SK-N-SH (cell line): ENCODE results near the gene MBD3. TPM values are rescaled to one million over a fixed set of nuclear protein-coding genes. Genes with fewer than 3 reads are reported as not detected.

Experiments used
- CTCF ChIA-PET: fragments of 300-600, 350-600 bp; formaldehyde crosslinking; extraction: SDS; loops from one replicate; lab custom pipeline; 2021; lab: Yijun Ruan, JAX
- POLR2A ChIA-PET: fragments of 350-600 bp; sonication (Branson Sonifier 250); formaldehyde crosslinking; extraction: SDS; loops from one replicate; lab custom pipeline; 2020; ENCODE audit warnings: antibody characterized with exemption, inconsistent platforms; lab: Yijun Ruan, JAX
- DNase-seq: peaks from one replicate; pipeline ENCODE4 v3.0.0; 2012
- H2AFZ ChIP-seq: fragments of 200-600 bp; sonication (generic); 2 replicates; pipeline ENCODE4 v1.8.1; 2016; ENCODE audit warnings: antibody characterized with exemption, mild to moderate bottlenecking, low read depth
- H3F3A ChIP-seq: fragments of 200-600 bp; sonication (generic); replicated peaks from 2 replicates; pipeline ENCODE3; 2016; ENCODE audit warnings: antibody characterized with exemption, mild to moderate bottlenecking; ENCODE audit not compliant: insufficient read depth
- H3K27ac ChIP-seq, 2 experiments: fragments of 200-500 bp in 1 of 2; fragments of 200-600 bp in 1 of 2; sonication (Bioruptor generic) in 1 of 2; sonication (generic), shearing (Covaris generic) in 1 of 2; 2 replicates each; pipeline versions ENCODE4 v1.5.1 to v1.6.1; 2014 to 2016; ENCODE audit warnings: low read depth in 2 of 2, inconsistent platforms in 1 of 2, low read length in 1 of 2, mild to moderate bottlenecking in 1 of 2, mixed read lengths in 1 of 2
- H3K27me3 ChIP-seq: fragments of 200-600 bp; sonication (generic), shearing (Covaris generic); 2 replicates; pipeline ENCODE4 v1.6.1; 2016; ENCODE audit warnings: mixed run types; ENCODE audit not compliant: insufficient read depth
- H3K36me3 ChIP-seq, 2 experiments: fragments of 200-500 bp in 1 of 2; fragments of 200-600 bp in 1 of 2; sonication (Bioruptor generic) in 1 of 2; sonication (generic) in 1 of 2; replicated peaks in 1 of 2; 2 replicates each; pipeline versions ENCODE3 to v1.5.1; 2014 to 2016; ENCODE audit warnings: low read length in 1 of 2, mild to moderate bottlenecking in 1 of 2; ENCODE audit not compliant: insufficient read depth in 2 of 2, control insufficient read depth in 1 of 2
- H3K4me1 ChIP-seq, 2 experiments: fragments of 200-500 bp in 1 of 2; fragments of 200-600 bp in 1 of 2; sonication (Bioruptor generic) in 1 of 2; sonication (generic), shearing (Covaris generic) in 1 of 2; 2 replicates each; pipeline versions ENCODE4 v1.5.1 to v1.6.1; 2014 to 2016; ENCODE audit warnings: low read depth in 1 of 2, low read length in 1 of 2, mixed run types in 1 of 2; ENCODE audit not compliant: insufficient read depth in 2 of 2, control insufficient read depth in 1 of 2
- H3K4me2 ChIP-seq: fragments of 200-600 bp; sonication (generic), shearing (Covaris generic); 2 replicates; pipeline ENCODE4 v1.6.1; 2017; ENCODE audit warnings: mixed run types
- H3K4me3 ChIP-seq, 2 experiments: fragments of 200-500 bp in 1 of 2; fragments of 200-600 bp in 1 of 2; sonication (Bioruptor generic) in 1 of 2; sonication (generic), shearing (Covaris generic) in 1 of 2; 2 replicates each; pipeline versions ENCODE4 v1.5.1 to v1.8.1; 2014 to 2016; ENCODE audit warnings: low read depth in 2 of 2, inconsistent platforms in 1 of 2, low read length in 1 of 2, mild to moderate bottlenecking in 1 of 2, mixed read lengths in 1 of 2, moderate library complexity in 1 of 2
- H3K79me2 ChIP-seq: fragments of 200-600 bp; sonication (generic); 2 replicates; pipeline ENCODE4 v1.8.1; 2017; ENCODE audit warnings: mild to moderate bottlenecking; ENCODE audit not compliant: insufficient read depth
- H3K9ac ChIP-seq: fragments of 200-600 bp; sonication (generic); 2 replicates; pipeline ENCODE4 v1.6.1; 2017; ENCODE audit warnings: mixed run types
- H3K9me2 ChIP-seq: fragments of 200-600 bp; sonication (generic); 2 replicates; pipeline ENCODE4 v1.6.1; 2017; ENCODE audit warnings: mixed run types
- H3K9me3 ChIP-seq: fragments of 200-600 bp; sonication (generic); 2 replicates; pipeline ENCODE4 v1.6.1; 2017; ENCODE audit warnings: mixed run types, mild to moderate bottlenecking, moderate library complexity
- H4K20me1 ChIP-seq: fragments of 200-600 bp; sonication (generic); 2 replicates; pipeline ENCODE4 v1.6.1; 2017; ENCODE audit warnings: mild to moderate bottlenecking, mixed run types; ENCODE audit not compliant: insufficient read depth
- ELF1 ChIP-seq: IDR thresholded peaks from 2 replicates; pipeline ENCODE4 v1.4.0; 2012
- EP300 ChIP-seq, 2 experiments: IDR thresholded peaks; 2 replicates each; pipeline versions ENCODE4 v1.4.0 to v1.6.1; 2012; ENCODE audit warnings: borderline replicate concordance in 1 of 2, low read depth in 1 of 2, low read length in 1 of 2
- EZH2phosphoT487 ChIP-seq: fragments of 200-600 bp; sonication (generic); IDR thresholded peaks from 2 replicates; pipeline ENCODE4 v1.6.1; 2017; ENCODE audit warnings: low read depth, mixed run types, mild to moderate bottlenecking, antibody characterized with exemption, moderate library complexity, borderline replicate concordance
- FOSL2 ChIP-seq: IDR thresholded peaks from 2 replicates; pipeline ENCODE4 v1.4.0; 2012; ENCODE audit warnings: low read depth, mild to moderate bottlenecking, moderate library complexity, borderline replicate concordance
- FOXJ3 ChIP-seq: sonication (generic); formaldehyde crosslinking; IDR thresholded peaks from 2 replicates; pipeline ENCODE4 v1.5.1; 2020; ENCODE audit warnings: mild to moderate bottlenecking, missing genetic modification reagents
- FOXM1 ChIP-seq: IDR thresholded peaks from 2 replicates; pipeline ENCODE4 v1.4.0; 2012; ENCODE audit warnings: low read depth, mild to moderate bottlenecking
- GABPA ChIP-seq: IDR thresholded peaks from 2 replicates; pipeline ENCODE4 v1.4.0; 2012; ENCODE audit warnings: low read depth, mild to moderate bottlenecking
- JUND ChIP-seq: IDR thresholded peaks from 2 replicates; pipeline ENCODE4 v1.4.0; 2012
- MAX ChIP-seq: IDR thresholded peaks from 2 replicates; pipeline ENCODE4 v1.4.0; 2012; ENCODE audit warnings: low read depth
- MXI1 ChIP-seq: IDR thresholded peaks from 2 replicates; pipeline ENCODE4 v1.6.1; 2012; ENCODE audit warnings: mild to moderate bottlenecking, low read depth, low read length, improper control_type of control experiment
- NFIC ChIP-seq: IDR thresholded peaks from 2 replicates; pipeline ENCODE4 v1.4.0; 2012; ENCODE audit warnings: borderline replicate concordance
- NRF1 ChIP-seq: IDR thresholded peaks from 2 replicates; pipeline ENCODE4 v1.6.1; 2012; ENCODE audit warnings: low read depth, mild to moderate bottlenecking, low read length
- PBX3 ChIP-seq: IDR thresholded peaks from 2 replicates; pipeline ENCODE4; 2012
- RCOR1 ChIP-seq: fragments of 150-350 bp; IDR thresholded peaks from 2 replicates; pipeline ENCODE4 v1.6.1; 2017; ENCODE audit warnings: antibody characterized with exemption, low read length
- REST ChIP-seq: IDR thresholded peaks from 2 replicates; pipeline ENCODE4 v1.6.1; 2012; ENCODE audit warnings: mild to moderate bottlenecking, low read depth, low read length, moderate library complexity
- RFX5 ChIP-seq: IDR thresholded peaks from 2 replicates; pipeline ENCODE4 v1.6.1; 2012; ENCODE audit warnings: mild to moderate bottlenecking, improper control_type of control experiment, low read length
- RXRA ChIP-seq: IDR thresholded peaks from 2 replicates; pipeline ENCODE4 v1.4.0; 2012; ENCODE audit warnings: low read depth, mild to moderate bottlenecking, borderline replicate concordance
- TAF1 ChIP-seq: IDR thresholded peaks from 2 replicates; pipeline ENCODE4 v1.6.1; 2012; ENCODE audit warnings: low read depth, mild to moderate bottlenecking, low read length, moderate library complexity, borderline replicate concordance
- USF2 ChIP-seq: fragments of 150-350 bp; IDR thresholded peaks from 2 replicates; pipeline ENCODE4 v1.6.1; 2017; ENCODE audit warnings: antibody characterized with exemption, low read length, low read depth, borderline replicate concordance
- YY1 ChIP-seq: IDR thresholded peaks from 2 replicates; pipeline ENCODE4 v1.4.0; 2012; ENCODE audit warnings: low read depth, mild to moderate bottlenecking
- WGBS: methylation state at CpG from one replicate; pipeline ENCODE4 v1.1.6; 2017; ENCODE audit warnings: low lambda C conversion rate; 5-methylcytosine and 5-hydroxymethylcytosine counted together
- polyA plus RNA-seq, 3 experiments: library from polyadenylated mRNA; depleted of rRNA; stranded (reverse); fragments of >200 nt; gene quantifications; 2 replicates each; pipeline ENCODE4 v1.2.3, GENCODE V29; 2012
- TF ChIP-seq, protein P1 (sequence below): fragments of 200-600 bp; sonication (generic); IDR thresholded peaks from 2 replicates; pipeline ENCODE4 v1.6.1; 2017; ENCODE audit warnings: antibody characterized with exemption, mild to moderate bottlenecking, moderate library complexity

MBD3 gene
- polyA plus RNA-seq, 1 of the 3 experiments (the other 2 are of a cell fraction) = 96.5 TPM

- H3K9ac ChIP-seq = no peak overlapping the region
- no peaks in the 10 kb centered on the region for H3K9me2 ChIP-seq
- H3K4me1 ChIP-seq = no peaks in the 10 kb centered on the region
- no peaks in the 10 kb centered on the region for H4K20me1 ChIP-seq
- H3K27me3 ChIP-seq = peaks cover 34% of the 10 kb centered on the region
- no peak for DNase-seq
- H3K9me3 ChIP-seq = no peaks in the 10 kb centered on the region
- no peaks in the 10 kb centered on the region for H3K79me2 ChIP-seq
- no peak for TF ChIP-seq EZH2phosphoT487
- no peak for TF ChIP-seq NFIC
- TF ChIP-seq MXI1 = no peak
- TF ChIP-seq FOSL2 = no peak
- TF ChIP-seq YY1 = no peak
- TF ChIP-seq JUND = no peak
- TF ChIP-seq EP300 (IDR thresholded peaks at IDR 0.05; ENCODE audit: borderline replicate concordance in 1 of 2, low read depth in 1 of 2, low read length in 1 of 2) = no peak
- TF ChIP-seq RCOR1 = no peak
- TF ChIP-seq RFX5 = no peak
- POLR2A ChIA-PET = no interaction called here
- no peak overlapping the region for H3K4me2 ChIP-seq
- CTCF ChIA-PET = interaction anchor here (2.1 to 7.1 kb wide), 2 partner anchors 14 to 141 kb away, joined by 6 to 41 read pairs; no protein-coding TSS in a partner anchor
- no peak overlapping the region for H3K4me3 ChIP-seq
- WGBS = 61% methylated on average over 9 of the region's 9 CpGs
- H3K36me3 ChIP-seq = no peaks in the 10 kb centered on the region
- no peak overlapping the region for H3K27ac ChIP-seq
- H2AFZ ChIP-seq = no peak overlapping the region
- no peaks in the 10 kb centered on the region for H3F3A ChIP-seq
Measured at GRCh38 chr19:1532003-1532402, 60.7 kb downstream of the MBD3 start.

DNA sequence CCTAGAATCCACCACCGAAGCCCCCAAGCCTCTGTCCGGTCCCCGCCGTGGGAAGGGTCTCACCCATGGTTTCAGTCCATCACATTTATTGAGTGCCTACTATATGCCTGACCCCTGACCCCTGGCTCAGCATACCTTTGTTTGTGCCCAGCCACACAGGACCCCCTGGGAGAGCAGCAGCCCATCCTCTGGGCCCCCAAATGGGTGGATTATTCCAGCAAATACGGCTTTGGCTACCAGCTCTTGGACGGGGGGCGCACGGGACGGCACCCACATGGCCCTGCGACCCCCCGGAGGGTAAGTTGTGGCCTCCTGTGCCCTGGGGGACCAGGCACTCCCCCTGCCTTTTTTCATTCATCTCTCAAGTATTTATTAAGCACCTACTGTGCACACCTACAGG, 61.1 kb downstream of the MBD3 start:
- CTCF ChIA-PET = interaction anchor here (1.4 to 7.1 kb wide), 2 partner anchors 15 to 28 kb away, joined by 3 to 41 read pairs; no protein-coding TSS in a partner anchor

More for the DNA sequence above, 61.1 kb downstream of the MBD3 start:
- Histone ChIP-seq H4K20me1 (no peaks in the 10 kb centered on the region), H3K4me2 (no peak overlapping the region), H3K27ac (no peak overlapping the region), H3K4me1 (no peaks in the 10 kb centered on the region), H3F3A (no peaks in the 10 kb centered on the region), H3K27me3 (peaks cover 38% of the 10 kb centered on the region), H3K4me3 (no peak overlapping the region), H3K79me2 (no peaks in the 10 kb centered on the region), H2AFZ (no peak overlapping the region), H3K9me3 (no peaks in the 10 kb centered on the region), H3K9ac (no peak overlapping the region), H3K9me2 (no peaks in the 10 kb centered on the region), H3K36me3 (no peaks in the 10 kb centered on the region)
- POLR2A ChIA-PET = no interaction called here
- DNase-seq = no peak
- TF ChIP-seq REST = no peak
- no peak for TF ChIP-seq EZH2phosphoT487
- TF ChIP-seq FOSL2 = no peak
- TF ChIP-seq GABPA = no peak
- TF ChIP-seq RXRA = no peak
- TF ChIP-seq FOXJ3 (CRISPR knock-in tag) = no peak
- no peak for TF ChIP-seq FOXM1
- TF ChIP-seq RFX5 = no peak
- TF ChIP-seq ELF1 = no peak
- no peak for TF ChIP-seq NRF1
- no peak for TF ChIP-seq USF2
- TF ChIP-seq, protein P1, sequence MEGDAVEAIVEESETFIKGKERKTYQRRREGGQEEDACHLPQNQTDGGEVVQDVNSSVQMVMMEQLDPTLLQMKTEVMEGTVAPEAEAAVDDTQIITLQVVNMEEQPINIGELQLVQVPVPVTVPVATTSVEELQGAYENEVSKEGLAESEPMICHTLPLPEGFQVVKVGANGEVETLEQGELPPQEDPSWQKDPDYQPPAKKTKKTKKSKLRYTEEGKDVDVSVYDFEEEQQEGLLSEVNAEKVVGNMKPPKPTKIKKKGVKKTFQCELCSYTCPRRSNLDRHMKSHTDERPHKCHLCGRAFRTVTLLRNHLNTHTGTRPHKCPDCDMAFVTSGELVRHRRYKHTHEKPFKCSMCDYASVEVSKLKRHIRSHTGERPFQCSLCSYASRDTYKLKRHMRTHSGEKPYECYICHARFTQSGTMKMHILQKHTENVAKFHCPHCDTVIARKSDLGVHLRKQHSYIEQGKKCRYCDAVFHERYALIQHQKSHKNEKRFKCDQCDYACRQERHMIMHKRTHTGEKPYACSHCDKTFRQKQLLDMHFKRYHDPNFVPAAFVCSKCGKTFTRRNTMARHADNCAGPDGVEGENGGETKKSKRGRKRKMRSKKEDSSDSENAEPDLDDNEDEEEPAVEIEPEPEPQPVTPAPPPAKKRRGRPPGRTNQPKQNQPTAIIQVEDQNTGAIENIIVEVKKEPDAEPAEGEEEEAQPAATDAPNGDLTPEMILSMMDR = no peak
- no peak for TF ChIP-seq MAX
- no peak for TF ChIP-seq TAF1
- no peak for TF ChIP-seq PBX3
- no peak for TF ChIP-seq JUND
- 67% methylated on average over 10 of the region's 11 CpGs for WGBS
